Osteocyte (in vitro differentiated cells): Measurements from ENCODE around the gene CAPN13. TPM values are rescaled to one million over a fixed set of nuclear protein-coding genes. Genes with fewer than 3 reads are reported as not detected.

Experiments
- DNase-seq: peaks from one replicate; pipeline ENCODE4 v3.0.0; 2021; ENCODE audit warnings: mixed read lengths; ENCODE audit not compliant: unreplicated experiment; ENCODE audit errors: extremely low spot score
- H3K27ac Mint-ChIP-seq: one replicate; pipeline ENCODE4 v1.8.0; 2021; ENCODE audit warnings: mild to moderate bottlenecking, mixed read lengths; ENCODE audit not compliant: unreplicated experiment
- H3K27me3 Mint-ChIP-seq: one replicate; pipeline ENCODE4 v1.8.0; 2021; ENCODE audit warnings: mixed read lengths; ENCODE audit not compliant: unreplicated experiment
- H3K36me3 Mint-ChIP-seq: one replicate; pipeline ENCODE4 v1.8.0; 2021; ENCODE audit warnings: mixed read lengths; ENCODE audit not compliant: unreplicated experiment
- H3K4me1 Mint-ChIP-seq: one replicate; pipeline ENCODE4 v1.8.0; 2021; ENCODE audit warnings: mixed read lengths; ENCODE audit not compliant: unreplicated experiment
- H3K4me3 Mint-ChIP-seq: one replicate; pipeline ENCODE4 v1.8.0; 2021; ENCODE audit warnings: mild to moderate bottlenecking, moderate library complexity, mixed read lengths; ENCODE audit not compliant: unreplicated experiment
- H3K9me3 Mint-ChIP-seq: one replicate; pipeline ENCODE4 v1.8.0; 2021; ENCODE audit warnings: mixed read lengths; ENCODE audit not compliant: unreplicated experiment
- CTCF ChIP-seq: fragments of 200-600 bp; sonication (generic); IDR thresholded peaks from 2 replicates; pipeline ENCODE4 v1.5.0; 2021; ENCODE audit warnings: antibody characterized with exemption, mild to moderate bottlenecking, moderate library complexity
- total RNA-seq: library from RNA; stranded (reverse); gene quantifications from 2 replicates; pipeline ENCODE4 v1.2.1, GENCODE V29; 2021

The CAPN13 gene
- total RNA-seq, 1 donor from 2014 or later: not detected

- Mint-ChIP-seq H3K4me3 (no peak overlapping the region), H3K9me3 (no peaks in the 10 kb centered on the region), H3K27me3 (peaks cover 35% of the 10 kb centered on the region), H3K36me3 (no peaks in the 10 kb centered on the region), H3K4me1 (no peaks in the 10 kb centered on the region), H3K27ac (no peak overlapping the region)
- no peak for TF ChIP-seq CTCF
- DNase-seq: peak; percentile 27
Observed at GRCh38 chr2:30714811-30715709, 92.2 kb downstream of the CAPN13 start.

- DNase-seq: peak; percentile 77
- no peak overlapping the region for H3K27ac Mint-ChIP-seq
- TF ChIP-seq CTCF: no peak
- peaks cover 25% of the 10 kb centered on the region for H3K27me3 Mint-ChIP-seq
- no peaks in the 10 kb centered on the region for H3K36me3 Mint-ChIP-seq
- H3K4me1 Mint-ChIP-seq: no peaks in the 10 kb centered on the region
- no peak overlapping the region for H3K4me3 Mint-ChIP-seq
- no peaks in the 10 kb centered on the region for H3K9me3 Mint-ChIP-seq
Observed at GRCh38 chr2:30713698-30714097, 93.5 kb downstream of the CAPN13 start.

- H3K27me3 Mint-ChIP-seq: peaks cover 14% of the 10 kb centered on the region
Observed at GRCh38 chr2:30711646-30712085, 95.6 kb downstream of the CAPN13 start.

GRCh38 chr2:30710461-30710860 is 96.8 kb downstream of the CAPN13 start:
- Mint-ChIP-seq H3K27me3 (peaks cover 7% of the 10 kb centered on the region), H3K4me3 (no peak overlapping the region), H3K27ac (no peak overlapping the region), H3K4me1 (no peaks in the 10 kb centered on the region), H3K9me3 (no peaks in the 10 kb centered on the region), H3K36me3 (no peaks in the 10 kb centered on the region)
- DNase-seq: peak; percentile 30
- TF ChIP-seq CTCF: no peak

More at GRCh38 chr2:30711646-30712085, 95.6 kb downstream of the CAPN13 start:
- H3K4me3 Mint-ChIP-seq: no peak overlapping the region
- DNase-seq: peak; percentile 91
- TF ChIP-seq CTCF: peak; percentile 99
- no peaks in the 10 kb centered on the region for H3K36me3 Mint-ChIP-seq
- no peaks in the 10 kb centered on the region for H3K9me3 Mint-ChIP-seq
- no peaks in the 10 kb centered on the region for H3K4me1 Mint-ChIP-seq
- no peak overlapping the region for H3K27ac Mint-ChIP-seq

GRCh38 chr2:30710016-30710415 is 97.2 kb downstream of the CAPN13 start:
- Mint-ChIP-seq H3K4me3 (no peak overlapping the region), H3K27me3 (peaks cover 3% of the 10 kb centered on the region), H3K27ac (no peak overlapping the region), H3K4me1 (no peaks in the 10 kb centered on the region), H3K9me3 (no peaks in the 10 kb centered on the region), H3K36me3 (no peaks in the 10 kb centered on the region)
- no peak for TF ChIP-seq CTCF
- DNase-seq: peak; percentile 82
